NCI-H2029 (cell line): ENCODE measurements around the gene SLC22A2.

ENCODE experiments used
- DNase-seq: peaks from one replicate; lab custom pipeline; 2025; lab: John Stamatoyannopoulos, UW

SLC22A2 gene

DNA sequence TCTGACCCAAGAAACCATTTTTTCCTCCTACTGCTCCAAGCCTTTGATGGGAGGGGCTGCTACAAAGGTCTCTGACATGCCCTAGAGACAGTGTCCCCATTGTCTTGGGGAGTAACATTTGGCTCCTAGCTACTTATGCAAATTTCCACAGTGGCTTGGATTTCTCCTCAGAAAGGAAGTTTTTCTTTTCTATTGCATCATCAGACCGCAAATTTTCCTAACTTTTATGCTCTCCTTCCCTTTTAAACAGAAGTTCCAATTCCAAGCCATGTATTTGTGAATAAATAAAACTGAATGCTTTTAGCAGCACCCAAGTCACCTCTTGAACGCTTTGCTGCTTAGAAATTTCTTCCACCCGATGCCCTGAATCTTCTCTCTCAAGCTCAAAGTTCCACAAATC lies 51.0 kb downstream of the SLC22A2 start:
- DNase-seq, result no peak

DNA sequence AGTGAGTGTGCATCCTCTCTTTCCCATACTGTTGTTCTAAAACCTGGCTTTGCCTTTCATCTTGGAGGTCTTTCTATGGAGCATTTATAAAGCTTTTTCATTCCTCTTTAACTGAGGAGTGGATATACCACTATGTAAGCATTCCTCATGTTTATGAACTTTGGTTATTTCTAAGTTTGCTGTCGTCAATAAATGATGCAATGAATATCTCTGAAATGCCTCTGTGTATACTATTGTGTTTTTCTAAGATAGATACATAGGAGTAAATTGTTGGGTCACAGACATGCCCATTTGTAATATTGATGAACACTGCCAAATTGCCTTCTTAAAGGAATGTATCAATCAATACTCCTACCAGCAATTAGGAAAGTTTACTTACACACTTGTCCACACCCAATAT lies 53.9 kb downstream of the SLC22A2 start:
- DNase-seq, result no peak

DNA sequence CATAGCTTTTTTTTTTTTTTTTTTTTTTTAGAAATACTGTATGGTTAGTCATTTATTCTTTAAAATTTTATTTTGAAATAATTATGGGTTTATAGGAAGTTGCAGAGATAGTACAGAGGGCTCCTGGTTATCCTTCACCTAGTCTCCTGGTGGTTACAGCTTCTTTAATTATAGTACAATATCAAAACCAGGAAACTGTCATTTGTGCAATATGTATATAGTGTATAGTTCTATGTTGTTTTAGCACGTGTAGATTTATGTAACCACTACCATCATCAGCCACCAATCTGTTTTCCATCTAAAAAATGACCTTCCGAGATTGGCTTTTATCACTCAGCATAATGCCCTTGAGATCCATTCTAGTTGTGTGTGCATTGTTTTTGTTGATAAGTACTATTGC lies 54.7 kb downstream of the SLC22A2 start:
- no peak for DNase-seq

DNA sequence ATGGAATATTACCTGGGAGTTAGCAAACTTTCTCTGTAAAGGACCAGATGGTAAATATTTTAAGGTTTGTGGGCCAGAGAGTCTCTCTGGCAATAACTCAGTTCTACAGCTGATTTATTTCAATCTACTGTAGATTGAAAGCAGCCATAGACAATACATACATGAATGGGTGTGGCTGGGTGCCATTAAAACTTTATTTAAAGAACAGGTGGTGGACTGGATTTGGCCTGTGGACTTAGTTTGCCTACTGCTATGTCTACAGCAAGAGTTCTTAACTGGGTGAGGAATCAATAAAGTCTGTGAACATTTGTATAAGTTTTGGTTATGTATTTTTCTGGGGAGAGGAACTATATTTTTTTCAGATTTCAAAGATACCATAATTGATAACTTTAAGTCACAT lies 55.1 kb downstream of the SLC22A2 start:
- DNase-seq, result no peak

DNA sequence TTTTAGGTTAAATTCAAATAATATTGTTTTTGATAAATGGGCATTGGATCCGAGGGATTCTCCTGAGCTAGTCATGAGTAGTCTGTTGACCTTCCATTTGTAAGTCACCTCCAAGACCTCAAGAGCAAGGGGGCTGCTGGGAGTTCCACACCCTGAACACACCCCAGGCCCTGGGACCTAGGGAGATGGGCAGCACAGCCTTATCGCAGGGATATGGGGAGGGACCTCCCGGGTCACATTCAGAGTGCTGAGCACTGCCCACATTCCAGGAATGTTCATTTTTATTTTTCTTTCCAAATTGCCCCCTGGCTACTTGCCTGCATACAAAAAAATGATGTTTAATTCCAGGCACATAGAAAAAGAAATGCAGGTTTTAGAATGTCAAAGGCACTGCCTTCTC lies 55.5 kb downstream of the SLC22A2 start:
- DNase-seq, result no peak

DNA sequence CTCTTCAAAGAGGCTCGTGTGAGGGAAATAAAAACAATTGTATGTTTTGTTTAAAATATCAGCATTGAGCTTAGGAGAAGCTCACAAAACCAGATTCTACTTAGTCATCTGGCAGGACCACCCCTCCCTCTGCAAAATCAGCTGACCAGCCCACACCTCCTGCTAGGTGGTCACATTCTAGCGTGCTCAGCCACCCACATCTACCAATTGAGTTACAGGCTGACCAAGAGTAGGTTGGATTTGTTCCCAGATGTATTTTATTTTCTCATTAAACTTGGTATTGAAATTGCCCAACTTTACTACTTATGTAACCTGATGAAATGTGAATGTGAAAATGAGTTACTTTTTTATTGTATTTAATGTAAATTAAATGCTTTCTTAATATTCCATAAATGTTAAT lies 56.2 kb downstream of the SLC22A2 start:
- no peak for DNase-seq

- no peak for DNase-seq
These were observed 57.6 kb downstream of the SLC22A2 start for GRCh38 chr6:160201061-160201460.

DNA sequence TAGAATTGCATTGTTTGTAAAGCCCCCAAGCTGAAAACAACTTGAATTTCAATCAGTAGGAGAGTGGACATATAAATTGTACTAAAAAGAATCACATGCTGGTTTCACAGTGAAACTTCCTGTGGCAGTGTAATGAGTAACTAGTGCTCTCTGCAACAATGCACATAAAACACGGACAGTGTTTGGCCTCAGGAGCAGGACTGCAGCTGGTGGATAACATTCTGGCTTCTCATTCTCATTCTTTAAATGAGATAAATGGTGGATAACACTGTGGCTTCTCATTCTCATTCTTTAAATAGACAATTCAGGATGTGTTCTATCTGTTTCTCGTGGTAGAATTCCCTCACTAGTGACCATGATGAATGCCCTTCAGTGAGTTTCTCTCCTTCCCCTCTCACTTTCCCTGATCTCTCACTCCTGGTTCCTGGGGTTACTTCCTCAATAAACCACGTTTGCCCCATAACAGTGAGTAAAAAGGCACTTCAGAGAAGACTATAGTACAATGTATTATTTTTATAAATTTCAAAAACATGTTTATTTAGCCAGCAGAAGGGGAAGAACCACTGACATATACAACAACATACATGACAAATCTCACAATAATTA lies 59.9 kb downstream of the SLC22A2 start:
- no peak for DNase-seq

DNA sequence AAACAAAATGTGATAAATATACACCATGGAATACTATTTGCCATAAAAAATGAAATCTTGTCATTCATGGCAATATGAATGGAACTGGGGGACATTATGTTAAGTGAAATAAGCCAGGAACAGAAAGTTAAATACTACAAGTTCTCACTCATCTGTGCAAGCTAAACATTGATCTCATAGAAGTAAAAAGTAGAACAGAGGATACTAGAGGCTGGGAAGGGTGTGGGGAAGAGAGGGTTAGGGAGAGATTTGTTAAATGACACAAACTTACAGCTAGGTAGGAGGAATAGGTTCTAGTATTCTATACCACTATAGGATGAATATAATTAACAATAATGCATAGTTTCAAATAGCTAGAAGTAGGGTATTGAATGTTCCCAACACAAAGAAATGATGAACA lies 61.0 kb downstream of the SLC22A2 start:
- DNase-seq, result no peak

DNA sequence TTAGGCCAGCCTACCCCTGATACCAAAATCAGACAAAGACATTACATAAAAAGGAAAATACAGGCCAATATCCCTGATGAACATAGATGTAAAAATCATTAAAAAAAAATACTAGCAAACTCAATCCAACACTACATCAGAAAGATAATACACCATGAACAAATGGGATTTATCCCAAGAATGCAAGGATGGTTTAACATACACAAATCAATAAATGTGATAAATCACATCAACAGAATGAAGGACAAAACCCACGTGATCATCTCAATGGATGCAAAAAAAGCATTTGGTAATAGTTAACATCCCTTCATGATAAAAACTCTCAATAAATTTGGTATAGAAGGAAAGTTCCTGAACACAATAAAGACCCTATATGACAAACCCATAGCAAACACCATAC lies 63.8 kb downstream of the SLC22A2 start:
- DNase-seq, result no peak

- no peak for DNase-seq
These were observed 65.8 kb downstream of the SLC22A2 start for GRCh38 chr6:160192840-160193239.

DNA sequence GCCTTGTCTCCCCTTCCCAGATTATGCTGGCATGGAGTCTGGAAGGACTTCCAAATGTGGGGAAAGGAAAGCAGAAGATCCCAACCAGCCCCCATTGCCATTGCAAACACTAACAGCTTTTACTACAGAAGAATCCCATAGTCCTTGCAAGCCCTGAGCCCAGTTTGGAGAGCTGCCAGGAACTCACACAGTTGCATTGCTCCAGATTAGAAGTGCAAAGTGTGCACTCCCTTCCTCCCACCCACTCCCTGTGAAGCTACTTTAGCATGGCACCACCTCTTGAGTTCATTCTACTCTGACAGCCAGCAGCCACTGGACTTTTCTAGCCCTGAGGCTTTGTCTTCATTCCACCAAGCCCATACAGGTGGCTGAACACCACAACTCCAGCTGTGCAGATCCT lies 67.6 kb downstream of the SLC22A2 start:
- no peak for DNase-seq

DNA sequence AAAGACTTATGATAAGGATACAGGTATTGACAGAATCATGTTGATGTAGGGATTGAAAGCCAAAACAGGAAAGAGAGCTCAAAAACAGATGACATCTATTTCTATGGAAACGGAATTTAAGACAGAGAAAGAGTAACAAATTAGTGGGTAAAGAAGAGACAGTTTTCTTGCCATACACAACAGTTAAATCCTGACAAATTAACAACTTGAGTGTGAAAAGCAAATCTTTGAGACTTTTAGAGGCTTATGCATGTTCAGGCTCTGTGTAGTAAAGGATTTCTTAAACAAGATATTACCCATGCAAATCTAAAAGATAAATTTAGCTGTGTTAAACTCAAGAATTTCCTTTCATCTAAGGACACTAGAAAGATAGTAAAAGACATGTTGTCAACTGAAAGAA lies 68.5 kb downstream of the SLC22A2 start:
- DNase-seq, result no peak

- no peak for DNase-seq
These were observed 69.8 kb downstream of the SLC22A2 start for GRCh38 chr6:160188773-160189172.

GRCh38 chr6:160180706-160181105 lies 77.9 kb downstream of the SLC22A2 start:
- no peak for DNase-seq

GRCh38 chr6:160178271-160178670 lies 80.3 kb downstream of the SLC22A2 start:
- DNase-seq, result no peak

DNA sequence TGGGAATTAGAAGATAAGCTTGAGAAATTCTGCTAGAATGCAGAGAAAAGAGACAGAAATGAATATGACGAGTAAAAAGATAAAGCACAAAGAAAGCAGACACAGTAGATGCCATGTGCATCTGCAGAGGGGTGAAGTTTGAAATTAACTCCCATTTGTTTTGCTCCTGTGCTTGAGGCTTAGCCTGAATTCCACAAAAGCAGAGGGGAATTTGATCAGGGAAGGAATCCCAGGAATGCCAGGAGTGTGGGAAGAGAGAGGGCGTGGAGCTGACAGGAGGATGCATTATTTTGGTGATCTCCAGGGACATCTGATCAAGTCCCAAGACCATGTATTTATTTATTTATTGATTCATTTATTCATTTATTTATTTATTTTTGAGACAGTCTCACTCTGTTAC lies 81.4 kb downstream of the SLC22A2 start:
- DNase-seq, result no peak

DNA sequence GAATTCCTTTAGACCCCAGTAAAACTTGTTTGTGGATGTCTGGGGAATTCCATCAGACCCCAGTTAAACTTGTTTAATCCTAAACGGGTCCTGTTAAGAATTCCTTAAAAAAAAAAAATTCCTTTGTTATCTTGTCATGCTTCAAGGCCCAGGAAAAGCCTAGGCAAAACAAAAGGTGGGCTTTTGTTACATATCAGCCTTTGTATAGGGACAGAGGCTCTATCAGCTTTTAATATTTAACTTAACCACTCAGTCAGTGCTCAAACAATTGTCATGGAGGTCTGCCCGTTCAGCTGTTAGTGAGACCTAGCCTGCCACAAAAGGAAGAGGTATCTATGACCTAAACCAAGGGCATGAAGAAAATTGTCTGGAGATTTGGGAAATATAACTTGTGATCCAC lies 83.9 kb downstream of the SLC22A2 start:
- no peak for DNase-seq

DNA sequence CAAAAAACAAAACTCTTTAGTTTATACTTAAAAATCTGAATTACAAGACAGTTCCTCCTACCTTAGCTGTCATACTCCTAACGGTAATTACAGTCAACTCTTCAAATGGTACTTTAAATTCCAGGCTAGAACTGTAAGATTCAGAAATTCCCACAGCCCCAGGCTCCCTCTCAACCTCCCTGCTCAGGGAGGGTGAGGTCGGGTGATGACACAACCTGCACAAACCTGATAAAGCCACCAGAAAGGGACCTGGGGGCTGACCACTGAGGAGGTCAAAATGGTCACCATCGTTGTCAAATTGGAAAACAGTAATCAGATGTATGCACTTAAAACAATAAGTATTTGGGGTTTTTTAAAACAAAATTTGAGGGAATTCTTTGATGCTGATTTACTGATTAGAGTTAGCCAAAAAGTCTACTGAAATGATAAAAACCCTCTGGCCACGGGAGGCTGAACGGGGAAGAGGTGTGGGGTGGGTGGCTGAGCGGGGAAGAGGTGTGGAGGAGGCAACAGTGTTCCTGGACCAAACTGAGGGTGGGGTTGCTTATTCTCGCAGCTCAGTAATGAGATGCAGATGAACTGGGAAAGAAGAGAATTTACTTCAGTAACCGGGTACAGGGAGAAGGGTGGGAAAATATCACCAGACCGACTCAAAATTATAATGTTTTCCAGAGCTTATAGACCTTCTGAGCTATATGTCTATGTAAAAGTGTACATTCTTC lies 84.7 kb downstream of the SLC22A2 start:
- no peak for DNase-seq

DNA sequence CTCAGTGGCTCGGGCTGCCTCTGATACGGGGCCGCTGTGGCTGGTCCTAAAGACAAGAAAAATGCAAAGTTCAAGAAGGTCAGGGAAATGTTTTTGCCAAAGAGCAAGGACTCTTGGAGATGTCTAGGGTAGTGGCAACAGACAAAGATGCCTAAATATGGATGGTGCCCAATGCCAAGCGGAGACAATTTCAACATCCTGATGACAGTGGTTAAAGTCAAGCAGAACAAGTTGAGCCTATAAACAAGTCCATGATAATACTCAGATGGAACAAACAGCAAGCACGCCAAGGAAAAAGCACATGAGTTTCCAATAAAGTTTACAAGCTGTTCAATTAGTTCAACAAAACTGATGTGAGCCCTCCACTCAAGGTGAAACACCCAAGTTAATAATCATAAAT lies 85.9 kb downstream of the SLC22A2 start:
- DNase-seq, result no peak

GRCh38 chr6:160170018-160170680 lies 88.5 kb downstream of the SLC22A2 start:
- no peak for DNase-seq

- no peak for DNase-seq
These were observed 90.8 kb downstream of the SLC22A2 start for GRCh38 chr6:160167604-160168399.
